GM21526 (cell line): ENCODE measurements around the gene HEXA.
"Not testable (repeated sequence)": the region's sequence is repeated elsewhere in the genome, so short reads cannot be mapped to it uniquely, and the experiment has no call there.

Source experiments
- ATAC-seq: cut with Tn5 transposase; IDR thresholded peaks from one replicate; pipeline ENCODE4 v1.9.1; 2021; ENCODE audit warnings: moderate library complexity; ENCODE audit not compliant: unreplicated experiment, low FRiP score

Gene HEXA

DNA sequence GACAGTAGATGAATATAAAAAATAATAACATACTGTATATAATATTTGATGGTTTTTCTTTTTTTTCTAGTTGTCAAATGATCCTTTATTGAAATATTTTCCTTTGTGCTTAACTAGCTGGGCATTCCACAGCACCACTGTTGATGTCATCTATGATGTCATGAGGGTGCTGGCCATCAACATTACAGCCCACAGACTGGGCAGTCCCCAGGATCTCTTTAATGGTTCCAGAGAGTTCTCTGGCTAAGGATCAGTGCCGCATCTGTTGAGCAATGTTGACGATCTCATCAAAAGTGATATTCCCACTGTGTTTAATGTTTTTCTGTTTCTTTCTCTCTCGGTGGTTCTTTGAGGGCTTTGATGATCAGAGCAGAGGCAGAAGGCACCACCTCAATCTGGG lies 3.3 kb upstream of the HEXA start:
- not testable (repeated sequence) for ATAC-seq

DNA sequence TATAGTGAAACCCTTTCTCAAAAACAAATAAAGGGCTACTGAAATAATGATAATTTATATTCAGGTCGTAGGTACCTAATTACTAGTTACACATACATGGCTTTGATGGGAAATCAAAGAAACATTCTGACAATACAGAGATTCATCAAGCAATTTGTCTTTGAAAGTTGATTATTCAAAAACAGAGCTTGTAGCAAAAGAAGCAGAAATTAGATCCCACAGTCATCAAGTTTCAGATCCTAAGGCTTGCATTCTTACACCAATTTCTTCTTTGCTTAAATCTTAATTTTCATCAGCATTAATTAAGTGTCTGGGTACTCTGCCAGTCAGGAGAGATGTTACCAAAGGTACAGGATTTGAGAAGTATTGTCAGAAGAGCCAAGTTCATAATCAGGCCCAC lies 1.5 kb upstream of the HEXA start:
- ATAC-seq = no peak

DNA sequence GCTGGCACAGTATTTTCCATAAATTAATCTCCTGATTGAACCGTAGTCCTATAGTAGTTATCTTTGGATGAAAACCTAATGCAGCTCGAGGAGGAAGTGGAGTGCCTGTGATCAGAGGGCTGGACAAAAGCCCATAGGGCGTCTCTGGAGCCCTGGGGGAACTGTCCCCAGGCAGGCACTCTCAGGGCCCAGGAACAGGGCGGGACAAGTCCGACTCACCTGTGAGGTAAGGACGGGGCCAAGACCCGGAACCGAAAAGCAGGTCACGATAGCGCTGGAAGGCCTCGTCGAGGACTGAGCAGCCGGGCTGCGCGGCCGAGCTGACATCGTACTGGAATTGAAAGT lies 341 bp downstream of the HEXA start:
- ATAC-seq = peak; percentile 43

DNA sequence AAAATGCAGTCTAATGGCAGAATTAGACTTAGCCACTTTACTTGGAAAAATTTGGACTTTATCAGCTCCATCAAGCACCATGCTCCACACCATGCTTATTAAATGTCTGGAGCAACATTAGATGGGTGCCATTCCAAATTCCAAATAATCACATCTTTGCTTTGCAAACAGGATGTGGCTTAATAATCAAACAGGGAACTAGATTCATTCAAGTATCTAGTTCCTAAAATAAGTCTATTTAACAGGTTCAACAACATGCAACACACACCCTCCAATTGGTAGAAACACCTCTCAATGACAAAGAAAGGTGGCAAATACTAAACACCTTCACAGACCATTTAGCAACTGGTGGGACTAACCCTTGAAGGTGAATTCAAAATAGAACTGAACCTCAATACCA lies 3.5 kb downstream of the HEXA start:
- no peak for ATAC-seq

DNA sequence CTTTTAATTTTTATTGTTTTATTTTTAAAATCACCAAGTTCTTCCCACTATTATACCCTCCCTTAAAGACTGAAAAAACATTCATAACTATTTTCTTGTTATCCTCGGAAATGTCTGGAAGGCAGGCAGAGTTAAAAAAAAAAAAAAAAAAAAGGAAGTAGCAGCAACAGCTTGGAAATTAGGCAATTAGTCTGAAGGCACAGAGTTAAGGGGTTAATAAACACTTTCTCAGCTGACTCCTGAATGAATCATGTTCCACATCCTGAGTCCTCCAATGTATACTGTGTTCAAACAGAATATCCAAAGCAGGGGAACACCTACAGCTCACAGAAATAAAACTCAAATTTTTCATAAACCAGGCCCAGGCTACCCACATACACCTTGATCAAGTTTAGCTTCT lies 5.8 kb downstream of the HEXA start:
- ATAC-seq = no peak

DNA sequence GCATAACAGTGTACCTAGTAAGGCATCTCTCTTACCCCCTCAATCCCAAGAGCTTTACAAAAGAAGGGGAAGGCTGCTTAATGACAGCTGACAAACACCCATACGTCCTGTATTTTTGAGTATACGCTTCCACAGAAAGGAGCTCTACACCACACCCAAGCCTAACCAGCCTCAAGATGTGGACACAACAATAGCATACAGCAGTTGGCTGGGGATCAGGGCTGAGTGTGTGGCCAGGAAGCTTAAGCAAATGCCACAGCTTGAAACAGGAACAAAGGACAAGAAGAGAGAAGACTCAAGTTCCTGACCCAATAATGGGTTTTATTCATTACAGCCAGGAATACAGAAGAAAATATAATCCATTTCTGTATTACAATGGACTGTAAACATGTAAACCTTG lies 6.9 kb downstream of the HEXA start:
- no peak for ATAC-seq

DNA sequence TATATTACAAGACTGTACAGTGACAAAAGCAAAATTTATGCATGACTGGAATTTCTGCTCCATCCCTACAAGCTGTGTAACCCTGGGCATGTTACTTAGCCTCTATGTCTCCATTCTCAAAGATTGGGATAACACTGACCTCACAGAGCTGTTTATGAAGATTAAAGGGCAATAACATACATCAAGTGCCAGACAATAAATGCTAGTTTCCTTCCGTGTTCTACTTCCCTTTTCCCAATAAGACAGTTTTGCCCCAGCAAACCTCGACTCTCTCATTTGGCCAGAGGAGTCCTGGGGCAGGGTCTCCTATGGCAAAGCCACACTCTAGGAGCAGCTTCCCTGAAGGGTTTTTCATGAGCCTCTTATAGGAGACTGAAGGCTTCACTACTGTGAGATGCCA lies 7.5 kb downstream of the HEXA start:
- no peak for ATAC-seq

DNA sequence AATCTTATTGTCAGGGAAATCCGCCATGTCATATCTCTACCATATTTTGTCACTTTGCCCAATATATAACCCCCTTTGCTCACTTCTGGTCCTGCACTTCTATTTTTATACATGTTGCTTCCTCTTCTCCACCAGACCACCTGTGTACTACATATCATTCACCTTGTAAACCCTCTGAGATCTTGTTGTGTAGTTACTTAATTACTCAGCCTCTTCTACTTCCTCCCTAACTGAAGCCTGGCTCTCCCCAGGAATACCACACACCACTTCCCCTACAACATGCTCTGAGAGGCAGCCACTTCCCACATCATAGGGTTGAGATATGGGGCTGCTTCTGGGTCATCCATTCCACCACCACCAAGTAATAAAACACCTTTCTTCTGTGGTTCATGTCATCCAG lies 10.0 kb downstream of the HEXA start:
- peak; percentile 57 for ATAC-seq

DNA sequence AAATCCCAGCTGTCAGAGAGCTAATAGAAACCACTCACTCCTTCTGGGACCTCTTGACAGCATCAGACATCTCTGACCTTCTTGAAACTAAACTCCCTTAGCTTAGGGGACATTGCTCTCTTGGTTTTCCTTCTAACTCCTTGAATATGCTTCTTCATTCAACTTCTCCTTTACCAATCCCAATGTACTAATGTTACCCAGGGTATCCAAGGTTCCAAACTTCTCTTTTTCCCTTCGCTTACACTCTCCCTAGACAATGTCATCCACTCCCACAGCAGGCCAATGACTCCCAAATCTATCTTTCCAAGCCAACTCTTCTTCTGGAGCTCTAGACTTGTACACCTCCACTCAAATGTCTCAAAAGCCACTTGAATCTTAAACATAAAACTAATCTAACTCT lies 14.6 kb downstream of the HEXA start:
- no peak for ATAC-seq

DNA sequence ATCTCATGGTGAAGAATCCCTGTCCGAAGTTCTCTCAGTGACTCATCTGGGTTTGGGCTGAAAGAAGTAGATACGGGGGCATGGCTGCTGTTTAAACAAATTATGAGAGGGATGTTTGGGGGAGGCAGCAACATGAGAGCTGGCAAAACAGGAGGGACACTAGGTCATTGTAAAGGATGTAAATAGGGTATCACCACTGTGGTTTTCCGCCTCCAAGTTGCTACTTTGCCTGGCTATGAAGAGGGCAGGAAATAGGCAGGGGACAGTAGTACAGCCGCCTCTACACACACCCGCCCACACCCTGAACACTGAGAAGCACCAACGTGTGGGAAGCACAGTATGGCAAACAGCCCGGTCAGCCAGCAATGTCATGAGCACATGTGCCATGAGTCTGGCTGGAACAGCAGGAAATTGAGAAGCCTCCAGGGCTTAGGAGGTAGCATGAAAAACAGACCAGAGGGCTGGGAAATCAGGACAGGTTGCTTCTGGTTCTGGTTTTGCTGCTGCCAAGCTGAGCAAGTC lies 17.1 kb downstream of the HEXA start:
- ATAC-seq = no peak

DNA sequence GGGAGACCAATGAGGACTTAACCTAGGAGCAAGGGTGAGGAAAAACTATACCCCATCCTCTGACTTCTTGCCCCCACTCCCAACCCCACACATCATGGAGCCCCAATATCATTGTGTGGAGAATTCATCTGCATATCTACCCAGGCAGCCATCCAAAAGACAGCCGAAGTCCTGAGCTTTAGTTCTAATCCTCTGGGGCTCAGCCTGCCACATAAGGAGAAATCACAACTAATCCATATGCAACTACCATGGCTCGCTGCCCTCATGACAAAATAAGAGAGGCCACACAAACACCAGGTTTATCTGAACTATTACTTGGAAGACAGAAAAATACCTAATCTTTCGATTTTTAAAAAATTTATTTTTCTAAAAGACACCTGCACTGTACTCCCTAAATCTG lies 17.7 kb downstream of the HEXA start:
- ATAC-seq = no peak

DNA sequence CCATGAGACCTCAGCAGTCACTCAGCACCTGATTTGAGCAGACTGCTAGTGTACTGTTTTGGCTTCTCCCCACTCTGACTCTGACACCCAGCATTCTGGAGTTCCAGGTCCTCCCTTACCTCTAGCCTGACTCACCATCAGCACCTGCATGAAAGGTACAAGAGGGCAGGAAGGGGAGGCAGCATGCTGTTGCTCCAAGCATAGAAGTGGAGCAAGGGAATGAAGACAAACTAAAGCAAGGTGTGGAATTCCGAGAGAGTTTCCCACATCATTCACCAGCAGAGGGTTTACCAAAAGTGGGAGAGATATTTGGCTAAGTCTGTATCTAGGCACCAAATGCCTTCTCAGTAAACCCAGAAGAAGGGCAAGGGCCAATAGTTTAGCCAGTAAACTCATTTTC lies 21.3 kb downstream of the HEXA start:
- ATAC-seq = no peak

DNA sequence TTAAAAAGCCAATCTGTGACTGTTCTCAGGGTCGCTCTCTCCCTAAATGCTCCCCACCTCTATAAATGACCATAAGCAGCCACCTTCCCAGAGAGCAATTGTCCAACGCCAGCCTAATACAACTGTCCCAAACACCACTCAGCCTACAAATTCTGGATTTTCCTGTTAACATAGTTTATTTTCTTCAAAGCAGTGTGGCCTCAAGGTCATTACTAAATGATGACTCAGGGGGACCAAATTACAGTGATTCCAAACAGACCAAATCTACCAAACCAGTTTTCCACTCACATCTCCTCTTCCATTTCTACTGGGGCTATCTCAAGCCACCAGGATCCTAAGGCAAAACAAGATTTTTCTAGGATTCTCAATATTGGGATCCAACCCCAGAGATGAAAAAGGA lies 22.5 kb downstream of the HEXA start:
- ATAC-seq = no peak

DNA sequence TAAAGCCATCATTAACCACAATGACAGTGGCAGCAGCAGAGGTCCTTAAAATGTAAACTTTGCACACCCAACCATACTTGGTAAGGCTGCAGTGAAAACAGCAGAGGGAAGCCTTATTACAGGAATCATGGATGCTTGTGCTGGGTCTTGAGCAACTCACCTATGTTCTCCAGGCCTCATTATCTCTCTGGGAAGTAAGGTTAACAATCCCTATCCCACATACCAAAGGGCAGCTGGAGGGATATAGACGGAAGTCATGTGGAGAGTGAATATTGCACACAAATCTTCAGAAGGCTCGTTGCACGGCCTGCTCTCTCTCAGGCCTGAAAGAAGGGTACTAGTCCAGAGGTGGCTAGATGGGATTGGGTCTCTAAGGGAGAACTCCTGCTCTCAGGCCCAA lies 30.0 kb downstream of the HEXA start:
- ATAC-seq = no peak

DNA sequence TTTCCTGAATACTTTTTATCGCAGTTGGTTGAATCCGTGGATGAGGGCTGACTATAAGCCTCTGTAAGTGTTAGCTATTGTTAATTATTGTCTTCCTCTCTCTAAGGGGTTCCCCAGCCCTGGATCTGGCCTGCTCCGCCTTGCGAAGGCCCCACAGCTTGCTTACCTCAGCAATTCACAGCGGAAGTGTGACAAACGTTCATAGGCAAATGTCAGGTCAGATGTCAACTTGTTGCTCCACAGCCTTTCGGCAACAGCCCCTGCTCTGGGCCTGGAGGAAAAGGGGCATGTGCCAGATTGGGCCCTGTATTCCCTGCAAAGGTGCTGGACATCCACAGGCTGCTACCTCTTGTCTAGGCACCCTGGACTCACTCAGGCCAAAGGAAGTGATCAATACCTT lies 30.5 kb downstream of the HEXA start:
- no peak for ATAC-seq

DNA sequence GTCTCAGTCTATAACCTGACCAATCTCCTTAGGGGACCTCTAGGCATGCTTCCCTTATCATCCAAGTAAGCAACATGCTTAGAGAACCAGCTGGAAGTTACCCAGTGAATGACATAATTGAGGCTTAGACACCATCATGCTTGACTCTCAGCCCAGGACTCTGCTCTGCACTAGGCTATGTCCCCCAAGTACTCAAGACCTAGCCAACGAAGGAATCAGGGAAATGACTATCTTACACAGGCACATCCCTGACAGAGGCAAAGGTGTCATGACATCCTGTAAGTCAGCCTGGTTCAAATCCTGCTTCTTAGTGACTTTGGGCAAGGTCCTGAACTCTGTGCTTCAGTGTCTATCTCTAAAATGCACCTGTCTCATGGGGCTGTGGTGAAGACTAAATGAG lies 31.2 kb downstream of the HEXA start:
- no peak for ATAC-seq

DNA sequence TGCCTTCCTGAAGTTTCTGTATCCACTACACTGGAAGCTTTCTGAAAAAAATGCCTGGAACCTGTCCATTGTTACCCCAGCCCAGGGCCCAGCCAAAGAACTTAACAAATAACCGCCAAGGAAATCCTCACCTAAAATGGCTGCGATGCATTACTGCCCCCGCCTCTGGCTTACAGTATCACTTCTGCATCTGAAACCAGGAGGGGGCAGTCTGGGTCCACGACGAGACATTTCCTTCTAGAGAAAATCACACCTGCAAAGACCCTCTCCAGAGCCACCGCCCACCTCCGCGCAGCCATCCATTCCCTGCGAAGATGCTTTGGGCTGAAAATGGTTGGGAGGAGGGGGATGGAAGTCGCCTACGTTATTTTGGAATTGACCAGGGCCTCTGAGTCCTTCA lies 33.4 kb downstream of the HEXA start:
- ATAC-seq = no peak

DNA sequence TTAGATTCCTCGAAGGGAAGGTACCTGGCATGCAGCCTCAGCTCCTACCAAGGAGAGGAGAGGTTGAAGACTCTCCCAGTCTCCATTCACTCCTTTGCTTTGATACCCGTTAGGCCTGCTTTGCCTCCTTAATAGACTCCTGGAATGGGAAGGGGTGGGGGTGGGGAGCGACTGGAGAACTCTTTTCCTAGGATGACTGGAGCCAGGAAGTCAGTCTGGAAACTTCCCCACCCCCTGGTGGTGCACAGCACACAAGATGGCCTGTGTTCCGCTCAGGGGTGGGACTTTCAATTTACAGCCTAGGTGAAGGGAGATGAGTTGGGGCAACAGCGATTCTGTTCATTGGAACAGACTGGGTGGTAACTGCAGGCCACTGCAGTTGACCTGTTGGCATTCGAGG lies 34.5 kb downstream of the HEXA start:
- ATAC-seq = no peak

DNA sequence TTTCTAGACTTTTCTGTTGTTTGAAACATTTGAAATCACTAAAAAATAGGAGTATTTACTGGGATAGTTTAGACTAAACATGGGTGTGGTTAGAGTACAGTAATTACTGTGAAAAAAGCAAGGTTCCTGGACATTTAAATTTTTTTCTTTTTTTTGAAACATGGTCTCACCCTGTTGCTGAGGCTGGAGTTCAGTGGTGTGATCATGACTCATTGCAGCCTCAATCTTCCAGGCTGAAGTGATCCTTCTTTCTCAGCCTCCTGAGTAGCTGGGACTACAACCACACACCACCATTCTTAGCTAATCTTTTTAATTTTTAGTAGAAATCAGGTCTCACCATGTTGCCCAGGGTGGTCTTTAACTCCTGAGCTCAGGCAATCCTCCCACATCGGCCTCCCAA lies 35.4 kb downstream of the HEXA start:
- ATAC-seq = no peak

DNA sequence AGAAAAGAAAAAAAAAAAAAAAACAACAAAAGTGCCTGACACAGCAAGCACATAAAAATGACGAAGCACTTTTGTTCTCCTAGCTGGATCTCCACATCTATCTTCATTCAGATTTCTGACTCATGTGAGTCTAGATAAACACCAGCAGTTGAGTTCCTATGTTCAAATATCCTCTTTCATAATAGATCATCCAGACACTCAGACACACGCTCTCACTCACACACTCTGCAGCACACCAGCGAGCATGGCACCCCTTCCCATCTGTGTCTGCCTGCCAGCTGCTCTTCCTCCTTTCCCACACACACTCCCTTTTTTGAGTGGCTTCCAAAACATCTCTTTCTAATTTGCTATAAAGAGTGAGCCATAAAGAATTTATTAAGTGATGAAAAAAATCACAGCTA lies 36.0 kb downstream of the HEXA start:
- no peak for ATAC-seq

DNA sequence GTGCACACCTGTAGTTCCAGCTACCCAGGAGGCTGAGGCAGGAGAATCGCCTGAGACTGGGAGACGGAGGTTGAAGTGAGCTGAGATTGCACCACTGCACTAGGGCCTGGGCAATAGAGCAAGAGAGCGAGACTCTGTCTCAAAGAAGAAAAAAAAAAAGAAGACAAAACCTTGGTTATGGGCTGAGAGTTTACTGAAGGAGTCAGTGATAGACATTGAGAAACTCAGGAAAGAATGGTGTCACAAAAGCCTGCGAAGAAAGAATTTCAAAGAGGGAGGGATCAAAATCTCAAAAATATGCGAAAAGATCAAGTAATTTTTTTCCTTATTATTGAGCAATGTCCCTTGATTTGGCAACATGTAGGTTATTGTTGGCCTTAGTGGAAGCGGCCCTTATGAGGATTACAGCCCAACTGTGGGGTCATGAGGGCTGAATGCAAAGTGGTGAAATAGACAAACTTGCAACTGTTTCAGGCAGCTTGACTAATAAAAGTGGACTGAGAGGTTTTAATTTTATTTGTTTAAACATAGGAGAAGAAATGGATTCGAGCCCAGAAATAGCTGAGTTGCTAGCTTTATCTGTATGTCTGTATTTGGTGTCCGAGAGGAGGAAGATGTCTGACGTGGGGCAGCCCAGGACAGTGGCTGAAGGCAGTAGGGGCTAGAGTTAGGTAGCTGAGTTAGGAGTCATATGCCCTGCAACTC lies 37.0 kb downstream of the HEXA start:
- no peak for ATAC-seq

DNA sequence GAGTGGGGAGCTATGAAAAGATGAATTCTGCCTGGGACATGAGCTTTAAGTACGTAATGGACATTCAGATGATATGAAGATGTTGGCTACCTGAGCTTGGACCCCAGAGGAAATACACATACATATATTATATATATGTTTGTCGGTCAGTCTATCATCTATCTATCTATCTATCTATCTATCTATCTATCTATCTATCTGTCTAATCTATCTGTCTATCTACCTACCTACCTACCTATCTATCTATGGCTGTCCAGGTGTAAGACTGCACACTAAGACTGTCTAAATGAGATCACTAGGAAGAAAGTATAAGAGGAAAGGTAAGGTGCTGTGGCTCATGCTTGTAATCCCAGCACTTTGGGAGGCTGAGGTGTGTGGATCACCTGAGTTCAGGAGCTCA lies 37.7 kb downstream of the HEXA start:
- no peak for ATAC-seq

DNA sequence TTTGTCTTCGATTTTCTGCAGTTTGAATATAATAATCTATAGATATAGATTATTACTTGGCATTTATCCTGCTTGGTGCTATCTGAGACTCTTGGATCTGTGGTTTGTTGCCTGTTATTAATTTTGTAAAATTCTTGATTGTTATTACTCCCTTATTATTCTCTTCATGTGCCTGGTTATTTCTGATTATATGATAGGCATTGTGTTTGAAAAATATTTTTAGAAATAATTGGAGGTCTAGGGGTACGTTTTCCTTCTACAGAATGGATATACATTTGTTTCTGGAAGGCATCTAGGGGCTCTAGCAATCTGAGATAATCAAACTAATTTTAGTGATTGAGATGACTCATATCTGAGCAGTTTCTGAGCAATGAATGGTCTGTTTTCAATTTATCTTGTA lies 41.0 kb downstream of the HEXA start:
- no peak for ATAC-seq
